Measurements from ENCODE around the gene TLE1. TPM values are rescaled to one million over a fixed set of nuclear protein-coding genes. Genes with fewer than 3 reads are reported as not detected.

TLE1 gene
- total RNA-seq, 1 donor from 2014 or later: 75.1 TPM

GRCh38 chr9:81656871-81657337 lies 32.4 kb downstream of the TLE1 start:
- Histone ChIP-seq H3K9me3 (no peaks in the 10 kb centered on the region), H3K36me3 (no peaks in the 10 kb centered on the region), H3K27ac (no peak overlapping the region), H3K27me3 (no peaks in the 10 kb centered on the region), H3K4me3 (no peak overlapping the region), H3K4me1 (peaks cover 30% of the 10 kb centered on the region)
- intact Hi-C loops (cut with DNase I): no loop called here
- no peak for TF ChIP-seq POLR2AphosphoS5 (IDR thresholded peaks at IDR 0.05; ENCODE audit: insufficient read depth in 1 of 2, low read depth in 1 of 2)
- TF ChIP-seq CTCF (IDR thresholded peaks at IDR 0.05): no peak
- no peak for TF ChIP-seq POLR2A (IDR thresholded peaks at IDR 0.05)
- no peak for DNase-seq (ENCODE audit: extremely low spot score in 2 of 2)

- peaks cover 22% of the 10 kb centered on the region for H3K4me1 ChIP-seq
- H3K27ac ChIP-seq: no peak overlapping the region
- no peak for DNase-seq (ENCODE audit: extremely low spot score in 2 of 2)
- intact Hi-C loops (cut with DNase I): no loop called here
- no peaks in the 10 kb centered on the region for H3K9me3 ChIP-seq
- TF ChIP-seq POLR2A (IDR thresholded peaks at IDR 0.05): no peak
- TF ChIP-seq POLR2AphosphoS5 (IDR thresholded peaks at IDR 0.05; ENCODE audit: insufficient read depth in 1 of 2, low read depth in 1 of 2): no peak
- no peak for TF ChIP-seq CTCF (IDR thresholded peaks at IDR 0.05)
- H3K27me3 ChIP-seq: no peaks in the 10 kb centered on the region
- H3K36me3 ChIP-seq: peaks cover 0 to 8% of the 10 kb centered on the region in 2 donors
- H3K4me3 ChIP-seq: no peak overlapping the region
Observed at GRCh38 chr9:81656004-81656403, 33.3 kb downstream of the TLE1 start.

- DNase-seq (ENCODE audit: extremely low spot score in 2 of 2): no peak
- TF ChIP-seq POLR2A (IDR thresholded peaks at IDR 0.05) (no peak), CTCF (IDR thresholded peaks at IDR 0.05) (no peak), POLR2AphosphoS5 (IDR thresholded peaks at IDR 0.05; ENCODE audit: insufficient read depth in 1 of 2, low read depth in 1 of 2) (no peak)
- H3K4me3 ChIP-seq: no peak overlapping the region
- H3K27ac ChIP-seq: no peak overlapping the region
- no peaks in the 10 kb centered on the region for H3K9me3 ChIP-seq
- intact Hi-C loops (cut with DNase I): no loop called here
- peaks cover 22% of the 10 kb centered on the region for H3K4me1 ChIP-seq
- peaks cover 0 to 20% of the 10 kb centered on the region in 2 donors for H3K36me3 ChIP-seq
- no peaks in the 10 kb centered on the region for H3K27me3 ChIP-seq
Observed at GRCh38 chr9:81653240-81653639, 36.1 kb downstream of the TLE1 start.

GRCh38 chr9:81652058-81652687 lies 37.2 kb downstream of the TLE1 start:
- peaks cover 19% of the 10 kb centered on the region for H3K4me1 ChIP-seq
- H3K9me3 ChIP-seq: no peaks in the 10 kb centered on the region
- no peak for TF ChIP-seq POLR2AphosphoS5 (IDR thresholded peaks at IDR 0.05; ENCODE audit: insufficient read depth in 1 of 2, low read depth in 1 of 2)
- TF ChIP-seq POLR2A (IDR thresholded peaks at IDR 0.05): no peak
- TF ChIP-seq CTCF (IDR thresholded peaks at IDR 0.05): no peak
- intact Hi-C loops (cut with DNase I): no loop called here
- H3K36me3 ChIP-seq: peaks cover 0 to 20% of the 10 kb centered on the region in 2 donors
- no peak for DNase-seq (ENCODE audit: extremely low spot score in 2 of 2)
- no peaks in the 10 kb centered on the region for H3K27me3 ChIP-seq
- H3K4me3 ChIP-seq: no peak overlapping the region
- no peak overlapping the region for H3K27ac ChIP-seq
